HCT116 (cell line): Measurements from ENCODE around the gene P4HA2. TPM values are rescaled to one million over a fixed set of nuclear protein-coding genes. Genes with fewer than 3 reads are reported as not detected.

Source experiments
- ATAC-seq: fragments of 200-7000 bp; cut with Tn5 transposase; 2 replicates; pipeline ENCODE4 v1.9.1; 2020; ENCODE audit warnings: mild to moderate bottlenecking, moderate library complexity
- BruUV-seq: library from RNA; stranded (reverse); fragments of 400-500 nt; replicated peaks from 2 replicates; lab custom pipeline; 2021; lab: Mats Ljungman, UMichigan
- CTCF ChIA-PET: fragments of 300-600 bp; sonication (Branson Sonifier 250); formaldehyde crosslinking; loops from one replicate; lab custom pipeline; 2021; ENCODE audit warnings: antibody characterized with exemption; lab: Charles Lee
- POLR2A ChIA-PET: fragments of 300-600, 350-600 bp; sonication (Branson Sonifier 250); formaldehyde crosslinking; loops from one replicate; lab custom pipeline; 2021; ENCODE audit warnings: antibody characterized with exemption; lab: Charles Lee
- RAD21 ChIA-PET, 2 experiments: fragments of 300-600 bp; sonication (Branson Sonifier 250); formaldehyde crosslinking; loops; one replicate each; lab custom pipeline; 2023; ENCODE audit warnings: low total read pairs in 2 of 2; ENCODE audit not compliant: uncharacterized antibody in 2 of 2, unreplicated experiment in 2 of 2, low non-redundant PET in 1 of 2; lab: Charles Lee
- DNase-seq: peaks from one replicate; pipeline ENCODE4 v3.0.0-alpha.2; 2010; ENCODE audit warnings: low read depth, low spot score
- H2AFZ ChIP-seq: fragments of 200-600 bp; shearing (Covaris generic), sonication (generic); 2 replicates; pipeline ENCODE4 v1.6.1; 2017; ENCODE audit warnings: low read depth, mixed run types, mixed read lengths, antibody characterized with exemption, low read length; ENCODE audit not compliant: poor library complexity, severe bottlenecking
- H3K27ac ChIP-seq: 2 replicates; pipeline ENCODE4 v1.5.1; 2012; ENCODE audit warnings: low read depth, low read length
- H3K27me3 ChIP-seq: fragments of 200-600 bp; sonication (generic); 2 replicates; pipeline ENCODE4 v1.6.1; 2016; ENCODE audit warnings: mixed run types, low read length, mixed read lengths; ENCODE audit not compliant: insufficient read depth
- H3K36me3 ChIP-seq, 2 experiments: fragments of 200-500 bp in 1 of 2; fragments of 200-600 bp in 1 of 2; sonication (Bioruptor generic) in 1 of 2; sonication (generic) in 1 of 2; 2 replicates each; pipeline versions ENCODE4 v1.5.1 to v1.6.1; 2014 to 2016; ENCODE audit warnings: low read length in 2 of 2, inconsistent platforms in 1 of 2, mixed read lengths in 1 of 2, mixed run types in 1 of 2; ENCODE audit not compliant: insufficient read depth in 2 of 2, control insufficient read depth in 1 of 2
- H3K4me1 ChIP-seq, 2 experiments: fragments of 200-600 bp in 1 of 2; sonication (generic) in 1 of 2; 2 replicates each; pipeline versions ENCODE4 v1.5.1 to v1.6.1; 2012 to 2017; ENCODE audit warnings: low read length in 2 of 2, inconsistent platforms in 1 of 2, mild to moderate bottlenecking in 1 of 2, mixed read lengths in 1 of 2, mixed run types in 1 of 2, moderate library complexity in 1 of 2; ENCODE audit not compliant: insufficient read depth in 2 of 2, control insufficient read depth in 1 of 2
- H3K4me2 ChIP-seq: fragments of 200-600 bp; sonication (generic); 2 replicates; pipeline ENCODE4 v1.6.1; 2017; ENCODE audit warnings: mixed run types, low read length, mixed read lengths
- H3K4me3 ChIP-seq, 2 experiments: fragments of 200-600 bp in 1 of 2; sonication (generic) in 1 of 2; replicated peaks in 1 of 2; 2 replicates each; pipeline ENCODE4 v1.5.1; 2011 to 2016; ENCODE audit warnings: low read length in 2 of 2, control low read depth in 1 of 2, low read depth in 1 of 2, mild to moderate bottlenecking in 1 of 2, mixed read lengths in 1 of 2, mixed run types in 1 of 2
- H3K79me2 ChIP-seq: fragments of 200-600 bp; sonication (generic); 2 replicates; pipeline ENCODE4 v1.6.1; 2017; ENCODE audit warnings: mild to moderate bottlenecking, mixed run types, low read length, moderate library complexity, mixed read lengths; ENCODE audit not compliant: insufficient read depth
- H3K9ac ChIP-seq: fragments of 200-600 bp; sonication (generic); 2 replicates; pipeline ENCODE4 v1.6.1; 2016; ENCODE audit warnings: low read length, mixed read lengths
- H3K9me2 ChIP-seq: fragments of 200-600 bp; sonication (generic), shearing (Covaris generic); 2 replicates; pipeline ENCODE4 v1.6.1; 2017; ENCODE audit warnings: mixed run types, mild to moderate bottlenecking, moderate library complexity; ENCODE audit not compliant: insufficient read depth
- H3K9me3 ChIP-seq, 2 experiments: fragments of 200-500 bp in 1 of 2; fragments of 200-600 bp in 1 of 2; sonication (Bioruptor generic) in 1 of 2; sonication (generic) in 1 of 2; 2 replicates each; pipeline ENCODE4 v1.6.1; 2014 to 2017; ENCODE audit warnings: low read length in 2 of 2, mixed read lengths in 2 of 2, inconsistent platforms in 1 of 2, low read depth in 1 of 2, mild to moderate bottlenecking in 1 of 2, mixed run types in 1 of 2, moderate library complexity in 1 of 2; ENCODE audit not compliant: control insufficient read depth in 1 of 2, insufficient read depth in 1 of 2
- H4K20me1 ChIP-seq: fragments of 200-600 bp; sonication (generic), shearing (Covaris generic); 2 replicates; pipeline ENCODE4 v1.6.1; 2017; ENCODE audit warnings: mixed run types, mild to moderate bottlenecking, moderate library complexity; ENCODE audit not compliant: insufficient read depth
- ATF3 ChIP-seq: IDR thresholded peaks from 2 replicates; pipeline ENCODE4 v1.6.1; 2012
- CEBPB ChIP-seq: IDR thresholded peaks from 2 replicates; pipeline ENCODE4 v1.6.1; 2012; ENCODE audit warnings: low read depth
- FOSL1 ChIP-seq: IDR thresholded peaks from 2 replicates; pipeline ENCODE4 v1.6.1; 2012; ENCODE audit warnings: low read depth
- RAD21 ChIP-seq: IDR thresholded peaks from 2 replicates; pipeline ENCODE4 v1.6.1; 2012; ENCODE audit warnings: low read depth, mild to moderate bottlenecking
- REST ChIP-seq: IDR thresholded peaks from 2 replicates; pipeline ENCODE4 v1.6.1; 2012; ENCODE audit warnings: low read depth
- SP1 ChIP-seq: IDR thresholded peaks from 2 replicates; pipeline ENCODE4 v1.6.1; 2012; ENCODE audit warnings: low read depth
- TCF7L2 ChIP-seq: IDR thresholded peaks from 2 replicates; pipeline ENCODE4 v1.7.0; 2011; ENCODE audit warnings: borderline replicate concordance, inconsistent platforms; ENCODE audit not compliant: insufficient read depth, insufficient read length; ENCODE audit errors: extremely low read depth
- YY1 ChIP-seq: IDR thresholded peaks from 2 replicates; pipeline ENCODE4 v1.6.1; 2011; ENCODE audit warnings: low read length, low read depth, moderate library complexity, mild to moderate bottlenecking; ENCODE audit not compliant: insufficient replicate concordance; ENCODE audit errors: extremely low read depth
- intact Hi-C: fragments of 100-400 bp; cut with micrococcal nuclease; formaldehyde crosslinking; loops from 2 replicates; pipeline ENCODE4 v1.10.0; 2022
- microRNA-seq: library from miRNA; unstranded; fragments of <30 nt; microRNA quantifications from one replicate; pipeline ENCODE4, GENCODE V29; 2016; ENCODE audit warnings: borderline number of aligned reads
- total RNA-seq: library from RNA; stranded (reverse); gene quantifications from one replicate; pipeline ENCODE4 v1.2.1, GENCODE V29; 2021; ENCODE audit not compliant: unreplicated experiment

P4HA2 gene
- total RNA-seq, 1 experiment from 2014 or later: 29.0 TPM

- H3K36me3 ChIP-seq: no peaks in the 10 kb centered on the region
- H3K9ac ChIP-seq: no peak overlapping the region
- CTCF ChIA-PET: no interaction called here
- H2AFZ ChIP-seq: no peak overlapping the region
- no peaks in the 10 kb centered on the region for H4K20me1 ChIP-seq
- intact Hi-C loops: no loop called here
- H3K79me2 ChIP-seq: no peaks in the 10 kb centered on the region
- TF ChIP-seq CEBPB (no peak), YY1 (no peak), TCF7L2 (no peak), ATF3 (no peak), SP1 (no peak), FOSL1 (no peak), RAD21 (no peak), REST (no peak)
- BruUV-seq: no TSS peak
- no peak for ATAC-seq
- no peak overlapping the region for H3K4me2 ChIP-seq
- POLR2A ChIA-PET: no interaction called here
- no peaks in the 10 kb centered on the region for H3K9me2 ChIP-seq
- H3K4me1 ChIP-seq: no peaks in the 10 kb centered on the region
- H3K27ac ChIP-seq: no peak overlapping the region
- RAD21 ChIA-PET: no interaction called here
- H3K27me3 ChIP-seq: no peaks in the 10 kb centered on the region
- DNase-seq: no peak
- no peak overlapping the region for H3K4me3 ChIP-seq
- H3K9me3 ChIP-seq: peaks cover 0 to 3% of the 10 kb centered on the region in 2 experiments; a peak in 1 of 4 replicates
These were observed 85.2 kb downstream of the P4HA2 start for GRCh38 chr5:132142459-132142858.

Small RNA genes lying within 50 kb of the gene (microRNA-seq; reads per million reads assigned to microRNA genes)
- not detected for gene MIR6830

Other genes with a start within 250 kb of the P4HA2 start
- 2.3 TPM for gene ACSL6, start 216.2 kb downstream of the P4HA2 start, total RNA-seq
- gene IL3, start 167.2 kb downstream of the P4HA2 start, total RNA-seq: not detected
- gene CSF2, start 154.1 kb downstream of the P4HA2 start, total RNA-seq: 0.30 TPM
- gene PDLIM4, start 29.8 kb upstream of the P4HA2 start, total RNA-seq: not detected
- gene SLC22A4, start 66.5 kb upstream of the P4HA2 start, total RNA-seq: 0.59 TPM
- 9.9 TPM for gene SLC22A5, start 141.9 kb upstream of the P4HA2 start, total RNA-seq